Measurements from ENCODE around the gene WSB1.

Gene WSB1

DNA sequence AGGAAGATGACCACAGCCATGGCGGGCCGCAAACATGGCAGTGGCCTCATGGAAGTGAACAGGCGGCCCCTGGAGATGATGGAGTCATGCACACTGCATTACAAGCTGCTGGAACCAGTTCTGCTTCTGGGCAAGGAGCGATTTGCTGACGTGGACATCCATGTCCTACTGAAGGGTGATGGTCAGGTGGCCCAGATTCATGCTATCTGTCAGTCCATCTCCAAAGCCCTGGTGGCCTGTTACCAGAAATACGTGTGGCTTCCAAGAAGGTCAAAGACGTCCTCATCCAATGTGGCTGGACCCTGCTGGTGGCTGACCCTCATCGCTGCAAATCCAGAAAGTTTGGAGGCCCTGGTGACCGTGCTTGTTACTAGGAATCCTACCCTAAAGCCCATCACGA lies 13.4 kb upstream of the WSB1 start:
- no peak for FAIRE-seq

DNA sequence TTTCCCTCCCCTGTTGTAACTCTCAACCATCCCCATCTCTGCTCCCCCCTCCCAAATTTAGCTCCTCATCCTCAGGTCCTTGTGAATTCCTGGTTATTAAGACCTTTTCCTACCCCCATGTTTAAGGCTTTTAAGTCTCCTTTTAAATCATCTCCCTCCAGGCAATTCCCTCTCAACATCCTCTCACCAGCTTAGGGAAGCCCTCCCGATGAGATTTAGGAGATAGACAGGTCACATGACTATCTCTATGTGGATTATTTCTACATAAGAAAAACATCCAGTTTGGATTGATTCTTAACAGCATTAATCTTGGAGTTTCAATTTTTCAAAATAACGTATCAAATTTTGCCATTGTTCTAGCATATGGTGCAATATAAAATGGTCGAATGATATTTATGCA lies 12.5 kb upstream of the WSB1 start:
- FAIRE-seq: no peak

DNA sequence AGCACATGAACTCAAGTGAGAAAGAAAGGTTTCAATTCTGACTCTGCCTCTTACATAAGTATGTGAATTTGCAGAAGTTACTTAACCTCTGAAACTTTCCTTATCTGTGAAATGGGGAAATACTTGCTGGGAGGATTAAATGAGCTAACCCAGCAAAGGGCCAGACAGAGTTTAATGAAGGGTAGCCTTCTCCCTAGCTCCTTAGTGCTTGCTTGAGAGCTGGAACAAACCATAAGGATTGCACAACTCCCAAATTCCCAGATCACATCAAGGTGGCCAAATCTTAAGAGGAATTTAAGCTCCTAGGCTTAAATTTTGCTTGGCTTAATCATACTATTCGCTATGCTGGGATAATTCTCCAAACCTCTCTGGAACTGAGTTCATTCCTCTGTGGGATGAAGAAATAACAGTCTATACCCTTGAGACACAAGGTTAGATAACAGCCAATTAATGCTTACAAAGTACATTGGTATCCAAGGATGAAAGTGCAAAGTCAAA lies 11.8 kb upstream of the WSB1 start:
- no peak for FAIRE-seq

DNA sequence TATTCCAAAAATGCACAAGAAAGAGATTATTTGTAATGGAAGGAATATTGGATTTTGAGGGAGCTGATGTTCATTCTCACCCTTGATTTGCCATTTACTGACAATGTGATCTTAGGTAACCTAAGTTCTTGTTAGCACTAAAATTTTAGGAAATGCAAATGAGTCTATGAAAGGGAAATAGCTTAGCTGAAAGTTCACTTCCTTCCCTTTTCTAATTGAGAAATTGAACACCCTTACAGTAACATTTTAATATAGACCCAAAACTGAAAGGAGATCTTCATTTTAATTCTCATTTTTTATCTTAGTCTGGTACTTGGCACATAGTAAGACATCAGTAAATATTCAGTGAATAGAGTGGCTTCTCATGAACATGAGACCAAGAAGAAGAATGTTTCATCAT lies 10.9 kb upstream of the WSB1 start:
- no peak for FAIRE-seq

DNA sequence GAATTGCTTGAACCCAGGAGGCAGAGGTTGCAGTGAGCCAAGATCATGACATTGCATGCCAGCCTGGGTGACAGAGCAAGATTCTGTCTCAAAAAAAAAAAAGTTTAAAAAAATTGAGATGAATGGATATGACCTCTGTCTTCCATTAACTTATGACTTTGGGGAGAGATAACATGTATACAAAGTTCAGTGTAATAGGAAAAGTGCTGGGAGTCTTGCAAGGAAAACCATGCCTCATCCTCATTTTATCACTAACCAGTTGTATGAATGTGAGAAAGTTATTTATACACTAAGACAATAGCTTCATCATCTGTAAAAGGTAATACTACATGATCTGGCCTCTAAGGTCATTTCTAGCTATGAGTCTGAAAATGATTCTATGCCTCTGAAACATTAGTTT lies 10.2 kb upstream of the WSB1 start:
- no peak for FAIRE-seq

DNA sequence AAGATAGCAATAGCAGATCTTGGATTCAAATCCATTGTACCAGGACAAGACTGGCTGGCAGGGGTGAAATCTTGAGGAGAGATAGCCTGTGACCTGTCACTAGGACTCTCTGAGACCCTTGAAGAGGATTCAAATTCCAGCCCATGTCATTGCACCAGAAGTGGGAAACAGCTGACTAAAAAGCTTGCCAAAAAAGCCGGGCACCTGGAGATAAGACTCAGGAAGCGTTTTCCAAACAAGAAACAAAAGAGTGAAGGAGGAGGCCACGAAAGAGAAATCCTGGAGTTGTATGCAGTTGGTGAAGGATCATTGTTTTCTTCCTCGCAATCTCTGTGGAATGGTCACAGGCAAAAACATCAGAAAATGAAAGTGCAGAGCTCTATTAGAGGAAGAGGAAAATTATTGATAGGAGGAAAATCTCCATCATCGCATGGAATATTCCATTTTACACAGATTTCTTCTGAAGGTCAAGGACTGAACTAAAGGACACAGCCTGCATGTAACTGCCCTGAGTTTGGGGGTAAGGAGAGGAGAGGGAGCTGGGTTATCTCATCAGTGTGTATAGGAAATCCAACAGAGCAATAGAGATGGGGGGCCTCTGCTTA lies 9.0 kb upstream of the WSB1 start:
- no peak for FAIRE-seq

DNA sequence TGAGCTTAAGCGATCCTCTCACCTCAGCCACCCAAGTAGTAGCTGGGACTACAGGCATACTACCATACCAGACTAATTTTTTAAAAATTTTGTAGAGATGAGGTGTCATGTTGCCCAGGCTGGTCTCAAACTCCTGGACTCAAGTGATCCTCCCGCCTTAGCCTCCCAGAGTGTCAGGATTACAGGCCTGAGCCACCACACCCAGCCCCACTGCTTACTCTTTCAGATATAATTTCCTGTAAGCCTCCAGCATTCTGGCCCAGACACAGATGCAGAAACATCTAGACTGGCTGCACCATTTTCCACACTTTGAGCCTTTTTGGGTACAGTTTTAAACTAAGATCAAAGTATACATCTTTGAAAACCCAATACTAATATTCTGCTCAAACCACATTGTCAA lies 8.4 kb upstream of the WSB1 start:
- FAIRE-seq: no peak

DNA sequence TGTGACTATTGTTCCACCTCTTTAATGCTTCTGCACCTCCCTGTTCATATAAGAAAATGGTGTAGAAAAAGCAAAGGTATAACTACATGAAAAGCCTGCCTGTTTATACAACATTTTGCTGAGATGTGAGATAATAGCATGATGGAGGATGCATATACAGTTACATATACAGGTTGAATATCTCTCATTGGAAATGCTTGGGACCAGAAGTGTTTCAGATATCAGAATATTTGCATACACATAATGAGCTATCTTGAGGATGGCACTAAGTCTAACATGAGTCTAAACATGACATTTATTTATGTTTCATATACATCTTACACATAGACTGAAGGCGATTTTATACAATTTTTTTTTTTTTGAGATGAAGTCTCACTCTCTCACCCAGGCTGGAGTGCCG lies 5.7 kb upstream of the WSB1 start:
- FAIRE-seq: no peak

DNA sequence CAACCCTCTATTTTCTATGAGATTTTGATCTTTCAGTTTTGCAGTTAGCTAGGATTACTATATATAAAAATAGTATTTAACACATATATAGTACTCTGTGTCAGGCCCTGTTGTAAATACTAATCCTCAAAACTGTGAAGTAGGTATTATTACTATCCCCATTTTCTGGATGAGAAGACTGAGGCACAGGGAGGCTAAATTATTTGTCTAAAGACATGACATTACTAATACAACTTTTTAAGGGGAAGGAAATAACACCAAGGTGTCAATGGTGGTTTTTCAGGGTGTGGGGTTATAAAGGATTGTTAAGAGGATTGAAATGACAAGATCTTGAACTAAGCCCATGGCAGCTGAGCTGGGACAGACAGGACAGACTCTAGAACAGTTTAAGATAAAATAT lies 4.1 kb upstream of the WSB1 start:
- no peak for FAIRE-seq

DNA sequence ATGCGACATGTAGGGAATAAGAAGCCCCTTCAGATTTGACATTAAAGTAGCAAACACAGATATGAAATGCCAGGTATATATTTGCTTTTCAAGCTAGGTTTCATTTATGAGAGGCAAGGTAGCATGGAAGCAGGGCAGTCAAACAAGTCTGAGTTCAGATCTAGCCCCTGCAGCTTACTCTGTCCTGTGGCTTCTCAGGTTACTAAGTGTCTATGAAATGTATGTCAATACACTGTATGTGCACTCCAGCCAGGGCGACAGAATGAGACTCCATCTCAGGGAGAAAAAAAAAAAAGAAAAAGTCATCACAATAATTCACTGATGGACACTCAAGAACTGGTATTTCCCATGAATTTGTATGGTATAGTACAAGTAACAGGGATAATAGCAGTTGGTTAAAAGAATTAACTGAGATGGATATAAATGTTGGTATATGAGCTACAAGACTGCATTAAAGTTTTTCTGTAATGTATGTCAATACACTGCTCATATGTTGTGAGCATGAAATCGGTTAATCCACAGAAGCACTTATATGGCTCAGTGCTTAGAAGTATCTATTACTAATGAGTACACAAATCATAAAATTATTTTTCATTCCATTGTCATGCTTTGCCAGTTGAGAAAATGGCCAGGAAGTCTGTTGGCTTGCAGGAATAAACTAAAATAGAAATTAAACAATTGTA lies 2.9 kb upstream of the WSB1 start:
- no peak for FAIRE-seq

DNA sequence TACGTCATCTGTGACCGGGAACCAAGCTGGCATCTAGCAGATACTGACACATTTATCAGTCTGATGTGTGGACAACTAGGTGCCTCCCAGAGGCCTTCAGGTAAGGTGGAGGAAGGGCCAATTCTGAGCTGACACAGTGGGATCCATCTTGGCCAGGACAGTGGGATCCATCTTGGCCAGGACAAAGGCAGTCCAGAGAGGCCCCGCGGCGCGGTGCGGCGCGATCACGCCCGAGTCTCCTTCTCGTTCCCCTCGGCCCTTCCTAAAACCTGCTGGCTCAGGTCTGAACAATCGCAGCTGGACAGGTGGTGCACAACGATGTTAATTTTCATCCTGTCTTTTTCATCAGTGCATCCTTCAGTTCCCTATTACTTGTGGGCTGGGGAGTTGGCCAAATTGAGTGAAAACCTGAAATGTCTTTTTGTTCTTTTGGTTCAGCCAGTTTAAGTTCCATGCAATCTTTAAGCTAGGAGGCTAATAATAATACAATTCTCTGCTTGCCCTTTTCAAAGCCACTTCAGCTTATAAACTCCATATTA lies 486 bp upstream of the WSB1 start:
- no peak for FAIRE-seq

DNA sequence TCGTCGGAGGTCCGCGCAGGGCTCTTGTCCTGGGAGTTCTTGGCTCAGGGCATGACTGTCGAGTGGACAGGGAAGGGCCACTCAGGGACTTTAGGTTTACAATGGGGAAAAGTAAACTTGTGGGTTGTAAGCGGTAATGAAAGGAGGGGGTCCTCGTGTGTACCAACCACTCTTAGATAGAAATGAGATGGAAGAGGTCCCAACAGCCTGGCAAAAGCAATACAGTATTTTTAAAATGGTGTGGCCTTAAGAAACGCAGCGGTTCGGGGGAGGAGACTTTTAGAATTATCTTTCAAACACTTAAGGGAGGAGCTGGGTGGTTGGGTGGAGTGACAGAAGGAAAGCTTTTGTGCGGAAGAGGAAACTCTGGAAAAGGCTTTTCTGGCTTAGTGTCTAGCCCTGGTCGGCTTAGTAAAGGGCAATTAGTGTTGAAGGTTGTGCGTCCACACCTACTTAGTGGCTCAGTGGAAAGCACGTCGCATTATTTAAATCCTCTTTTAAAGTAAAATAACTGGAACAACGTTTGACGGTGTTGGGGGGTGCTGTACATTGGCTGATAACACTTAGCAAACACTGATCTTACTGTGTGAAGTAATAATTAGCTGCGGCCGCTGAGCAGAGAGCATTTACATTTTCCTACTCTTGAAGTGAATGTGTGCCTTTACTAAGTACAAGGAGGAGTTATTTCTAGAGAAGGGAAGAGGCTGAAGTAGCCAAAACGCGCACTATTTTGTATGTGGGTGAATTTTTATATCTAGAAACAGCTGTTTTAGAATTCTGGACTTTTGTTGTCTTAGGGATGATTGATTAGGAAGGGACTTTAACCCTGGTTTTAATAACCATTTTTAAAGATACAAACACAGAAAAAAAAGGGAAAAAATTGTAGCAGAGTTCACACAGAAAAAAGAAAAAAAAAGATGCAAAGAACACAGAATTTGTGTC lies 1.0 kb downstream of the WSB1 start:
- FAIRE-seq: peak; percentile 50

DNA sequence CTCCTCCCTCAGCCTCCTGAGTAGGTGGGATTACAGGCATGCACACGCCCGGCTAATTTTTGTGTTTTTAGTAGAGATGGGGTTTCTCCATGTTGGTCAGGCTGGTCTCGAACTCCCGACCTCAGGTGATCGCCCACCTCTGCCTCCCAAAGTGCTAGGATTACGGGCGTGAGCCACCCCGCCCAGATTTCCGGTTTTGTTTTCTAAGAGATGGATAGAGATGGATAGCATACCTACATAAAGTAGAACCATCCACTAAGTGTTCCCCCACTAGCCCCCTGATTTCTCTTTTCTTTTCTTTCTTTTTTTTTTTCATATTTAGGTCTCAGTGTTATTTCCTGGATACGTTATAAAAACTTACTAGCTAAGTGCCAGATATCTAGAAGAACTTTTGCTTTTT lies 2.0 kb downstream of the WSB1 start:
- FAIRE-seq: no peak

DNA sequence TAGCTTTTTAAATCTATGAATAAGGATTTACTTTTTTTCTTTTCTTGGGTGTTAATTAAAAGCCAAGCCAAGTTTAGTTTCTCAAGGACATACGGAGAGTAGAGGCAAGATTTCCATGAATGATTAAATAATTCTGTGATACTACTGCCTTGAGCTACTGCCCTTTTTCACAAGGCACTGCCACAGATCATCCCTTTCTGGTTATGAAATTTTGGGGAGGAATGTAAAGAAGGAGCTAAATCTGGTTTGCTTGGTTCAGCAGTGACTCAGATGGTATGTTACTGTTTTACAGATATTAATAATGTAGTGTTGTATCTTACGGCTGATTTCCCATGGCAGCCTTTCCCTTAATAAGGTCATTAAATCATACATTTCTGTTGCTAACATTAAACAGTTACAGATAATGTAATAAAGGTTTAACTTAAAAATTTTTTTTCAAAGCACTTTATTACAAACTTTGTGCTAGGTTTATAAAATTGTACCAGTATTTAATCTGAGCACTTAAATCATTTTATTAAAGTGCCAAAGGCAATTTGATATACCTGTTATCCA lies 2.6 kb downstream of the WSB1 start:
- FAIRE-seq: no peak

DNA sequence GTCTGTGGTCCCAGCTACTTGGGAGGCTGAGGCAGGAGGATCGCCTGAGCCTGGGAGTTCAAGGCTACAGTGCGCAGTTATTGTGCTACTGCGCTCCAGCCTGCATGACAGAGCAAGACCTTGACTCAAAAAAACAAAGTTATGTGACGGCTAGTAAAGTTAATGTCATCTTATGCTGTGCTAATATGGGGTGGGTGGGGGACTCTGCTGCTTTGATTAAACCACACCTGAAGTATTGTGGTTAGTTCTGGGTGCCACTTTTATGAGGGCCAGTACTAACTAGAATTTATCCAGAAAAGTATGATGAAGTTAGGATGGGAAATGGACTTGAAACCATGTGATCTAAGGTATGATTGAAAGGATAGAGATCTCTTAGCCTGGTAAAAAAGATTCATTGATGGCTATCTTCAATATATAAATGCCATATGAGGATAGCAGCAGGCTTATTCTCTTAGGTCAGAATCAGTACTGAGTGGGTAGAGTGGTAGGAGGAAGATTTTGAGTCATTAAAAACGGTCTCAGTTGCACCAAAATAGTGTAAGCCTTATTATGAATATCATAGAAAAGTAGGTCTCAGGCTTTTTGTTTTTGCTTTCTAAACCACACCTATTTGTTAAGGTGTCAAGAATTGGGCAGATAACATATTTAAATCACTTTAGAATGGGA lies 5.6 kb downstream of the WSB1 start:
- no peak for FAIRE-seq

DNA sequence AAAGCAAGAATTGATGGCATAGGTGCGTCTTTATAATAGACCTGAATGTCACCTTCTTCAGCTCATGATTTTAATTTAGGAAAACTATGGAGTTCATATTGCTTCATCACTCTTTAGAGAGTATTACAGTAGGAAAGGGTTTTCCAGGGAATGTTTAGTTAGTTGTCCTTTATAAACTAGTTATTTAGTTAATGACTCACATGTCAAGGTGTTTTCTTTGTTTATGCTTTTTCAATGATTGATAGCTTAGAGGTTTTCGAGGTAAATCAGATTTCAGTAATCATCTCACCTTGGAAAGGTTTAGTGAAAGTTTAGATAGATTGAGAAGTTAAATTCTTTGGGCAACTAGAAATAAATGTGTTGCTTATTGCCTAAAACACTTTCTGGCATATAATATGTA lies 9.8 kb downstream of the WSB1 start:
- FAIRE-seq: no peak

DNA sequence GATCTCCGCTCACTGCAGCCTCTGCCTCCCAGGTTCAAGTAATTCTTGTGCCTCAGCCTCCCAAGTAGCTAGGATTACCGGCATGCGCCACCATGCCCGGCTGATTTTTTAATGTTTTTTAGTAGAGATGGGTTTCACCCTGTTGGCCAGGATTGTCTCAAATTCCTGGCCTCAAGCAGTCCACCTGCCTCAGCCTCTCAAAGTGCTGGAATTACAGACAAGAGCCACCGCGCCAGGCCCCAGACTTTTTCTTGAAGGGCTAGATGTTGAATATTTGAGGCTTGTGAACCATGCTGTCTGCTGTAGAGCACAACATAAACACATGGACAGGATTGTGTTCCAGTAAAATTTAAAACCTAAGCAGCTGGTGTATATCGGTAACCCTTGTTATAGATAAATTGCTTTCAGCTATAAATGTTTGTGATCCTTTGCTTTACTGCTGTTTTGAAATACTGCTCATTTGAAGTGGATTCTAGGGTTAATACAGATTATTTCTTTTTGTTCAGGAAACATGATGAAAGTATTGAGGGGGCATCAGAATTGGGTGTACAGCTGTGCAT lies 12.4 kb downstream of the WSB1 start:
- FAIRE-seq: no peak

DNA sequence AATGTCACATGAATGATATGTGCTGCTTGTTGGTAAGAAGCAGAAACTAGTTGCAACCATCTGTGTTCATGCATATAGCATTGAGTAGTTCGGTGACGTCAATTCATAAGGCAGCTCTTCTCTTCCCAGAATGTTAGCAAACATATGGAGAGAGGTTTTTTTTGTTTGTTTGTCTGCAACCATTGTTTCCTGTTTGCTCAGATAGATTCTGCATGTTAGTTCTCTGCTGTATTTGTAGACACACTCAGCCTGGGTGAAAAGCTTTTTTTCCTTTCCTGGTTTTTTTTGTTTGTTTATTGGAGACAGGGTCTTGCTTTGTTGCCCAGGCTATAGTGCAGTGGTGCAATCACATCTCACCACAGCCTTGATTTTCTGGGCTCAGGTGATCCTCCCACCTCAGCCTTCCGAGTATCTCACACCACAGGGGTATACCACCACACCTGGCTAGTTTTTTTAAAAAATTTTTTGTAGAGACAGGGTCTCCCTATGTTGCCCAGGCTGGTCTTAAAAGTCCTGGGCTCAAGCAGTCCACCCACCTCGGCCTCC lies 16.7 kb downstream of the WSB1 start:
- FAIRE-seq: no peak

DNA sequence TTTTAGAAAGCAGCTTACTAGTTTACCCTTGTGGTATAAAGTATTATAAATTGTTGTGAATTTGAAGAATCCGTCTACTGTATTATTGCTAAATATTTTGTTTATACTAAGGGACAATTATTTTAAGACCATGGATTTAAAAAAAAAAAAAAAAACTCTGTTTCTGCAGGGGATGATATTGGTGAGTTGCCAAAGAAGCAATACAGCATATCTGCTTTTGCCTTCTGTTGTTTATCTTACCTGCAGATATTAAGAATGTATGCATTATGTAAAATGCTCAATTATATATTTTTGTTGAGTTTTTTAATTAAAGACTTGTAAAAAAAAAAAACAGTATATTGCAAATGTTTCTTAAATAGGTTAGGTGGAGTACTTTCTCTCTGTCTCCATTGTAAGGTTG lies 19.4 kb downstream of the WSB1 start:
- peak; percentile 12 for FAIRE-seq

DNA sequence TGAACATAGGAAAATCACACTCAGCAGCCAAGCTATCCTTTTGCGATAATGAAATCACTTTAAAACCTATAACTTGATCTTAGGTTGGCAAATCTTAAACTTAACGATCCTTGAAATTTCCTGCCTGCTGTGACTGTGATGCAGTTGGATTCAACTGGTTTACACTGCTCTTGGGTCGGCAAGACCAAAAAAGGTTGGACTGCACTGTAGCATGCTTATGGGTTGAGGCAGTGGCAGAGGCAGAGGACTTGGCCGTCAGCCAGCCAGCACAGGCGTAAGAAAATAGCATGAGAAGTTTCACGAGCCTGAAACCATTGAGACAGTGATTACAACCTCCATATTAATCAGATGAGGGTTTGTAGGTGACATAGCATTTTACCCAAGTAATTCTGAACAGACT lies 21.4 kb downstream of the WSB1 start:
- FAIRE-seq: no peak

DNA sequence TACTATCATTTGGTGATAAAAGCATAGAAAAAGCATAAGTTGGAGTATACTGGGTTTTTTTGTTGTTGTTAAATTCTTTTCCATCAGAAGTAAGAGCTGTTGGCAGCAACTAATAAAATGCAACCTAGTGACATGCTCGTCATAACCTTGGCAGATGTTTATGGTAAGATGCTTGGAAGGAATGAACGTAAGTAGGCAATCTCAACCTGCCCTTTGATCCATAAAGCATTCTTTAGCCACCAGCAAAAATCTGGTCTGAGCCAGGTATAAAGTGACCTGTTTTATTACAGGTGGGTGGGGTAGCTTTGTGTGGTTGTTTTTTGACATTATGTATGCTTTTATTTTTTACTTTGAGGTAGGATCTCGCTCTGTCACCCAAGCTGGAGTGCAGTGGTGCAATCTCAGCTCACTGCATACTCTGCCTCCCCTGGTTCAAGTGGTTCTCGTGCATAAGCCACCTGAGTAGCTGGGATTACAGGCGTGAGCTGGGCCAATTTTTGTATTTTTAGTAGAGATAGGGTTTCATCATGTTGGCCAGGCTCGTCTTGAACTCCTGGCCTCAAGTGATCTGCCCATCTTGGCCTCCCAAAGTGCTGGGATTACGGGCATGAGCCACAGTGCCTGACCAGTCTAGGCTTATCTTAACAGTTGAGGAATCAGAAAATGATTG lies 22.0 kb downstream of the WSB1 start:
- no peak for FAIRE-seq
